GM19452 (cell line): ENCODE data around the gene CSTF2T.

Experiments
- ATAC-seq: cut with Tn5 transposase; IDR thresholded peaks from one replicate; pipeline ENCODE4 v1.9.1; 2021; ENCODE audit not compliant: unreplicated experiment

Gene CSTF2T

GRCh38 chr10:51653025-51653424 is 46.4 kb downstream of the CSTF2T start:
- no peak for ATAC-seq

GRCh38 chr10:51651063-51651462 is 48.3 kb downstream of the CSTF2T start:
- ATAC-seq: no peak

DNA sequence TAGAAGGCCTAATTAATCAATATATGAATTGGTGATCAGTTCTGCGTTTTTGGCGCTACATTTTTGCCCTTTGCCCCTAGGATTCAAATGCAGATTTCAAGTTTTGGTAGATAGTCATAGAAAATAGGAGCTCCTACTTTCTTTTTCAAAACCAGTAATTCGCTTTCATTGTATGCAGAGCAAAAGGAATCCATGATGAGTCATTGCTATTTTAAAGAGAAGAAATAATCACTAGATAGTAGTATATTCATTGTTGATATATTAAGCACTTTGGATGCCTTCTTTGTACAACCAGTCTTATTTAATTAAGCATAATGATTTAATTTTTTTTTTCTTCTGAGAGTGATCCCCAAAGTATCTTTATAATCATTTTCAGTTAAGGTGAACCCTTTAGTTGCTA is 50.3 kb downstream of the CSTF2T start:
- ATAC-seq: no peak
